ENCODE results near the gene MRPL24. TPM values are rescaled to one million over a fixed set of nuclear protein-coding genes. Genes with fewer than 3 reads are reported as not detected.

MRPL24 gene
- total and polyA plus RNA-seq, 2 of the 8 experiments (the other 6 are each of a cell fraction or from before 2014, with no cell fraction given) = 29.7 to 35.2 TPM

GRCh38 chr1:156708218-156708661 lies 32.6 kb downstream of the MRPL24 start:
- H3K9ac ChIP-seq (replicated peaks in 1 of 4; ENCODE audit: extremely low read depth in 1 of 4, low read depth in 3 of 4, low read length in 3 of 4) = 0 out of 7 replicates have a peak overlapping the region, but pooled peaks of 2 of the 4 experiments have one; percentile 25 to 46
- no peaks in the 10 kb centered on the region for H3K79me1 ChIP-seq (ENCODE audit: low read depth, low read length)
- H3K27me3 ChIP-seq (replicated peaks in 1 of 4; ENCODE audit: control insufficient read depth in 3 of 4, extremely low read depth in 1 of 4, insufficient read depth in 3 of 4, low read length in 3 of 4) = peaks cover 0 to 19% (median 8%) of the 10 kb centered on the region in 4 experiments; a peak in 4 of 7 replicates
- no peak overlapping the region for H2AK5ac ChIP-seq (ENCODE audit: low read depth, low read length)
- peak overlapping the region; percentile 91; the same call in 1 of the 2 replicates for H4K8ac ChIP-seq (ENCODE audit: extremely low read depth, insufficient read depth, low read length)
- H3K4me2 ChIP-seq (ENCODE audit: insufficient read depth in 1 of 2, low read depth in 2 of 2, low read length in 2 of 2) = peak overlapping the region; percentile 77 to 94
- peaks cover 27 to 64% (median 46%) of the 10 kb centered on the region in 4 experiments for H3K4me1 ChIP-seq (replicated peaks in 1 of 4; ENCODE audit: control insufficient read depth in 3 of 4, insufficient read depth in 4 of 4, low read length in 3 of 4)
- peaks cover 7 to 18% of the 10 kb centered on the region in 2 experiments; a peak in 2 of 4 replicates for H3K79me2 ChIP-seq (ENCODE audit: control insufficient read depth in 1 of 2, insufficient read depth in 2 of 2, low read length in 2 of 2)
- H3K23ac ChIP-seq (ENCODE audit: insufficient read length) = no peak overlapping the region
- no peaks in the 10 kb centered on the region for H3K36me3 ChIP-seq (ENCODE audit: control insufficient read depth in 2 of 4, insufficient read depth in 4 of 4, low read length in 3 of 4)
- peaks cover under 1 to 7% of the 10 kb centered on the region in 2 experiments for H4K20me1 ChIP-seq (replicated peaks in 1 of 2; ENCODE audit: control insufficient read depth in 1 of 2, insufficient read depth in 2 of 2, low read length in 2 of 2)
- no peaks in the 10 kb centered on the region for H3K9me3 ChIP-seq (ENCODE audit: insufficient read depth in 2 of 2, low read depth in 1 of 2, low read length in 1 of 2)
- H3K56ac ChIP-seq (replicated peaks; ENCODE audit: insufficient read length, low read depth, low read length) = peak overlapping the region; percentile 32
- no peak overlapping the region for H3K14ac ChIP-seq (ENCODE audit: insufficient read length)
- ChIA-PET CTCF (ENCODE audit: partially characterized antibody) (interaction anchor here (0.8 to 66.0 kb wide), 9 partner anchors 3 to 182 kb away, joined by 3 to 4284 read pairs (median 18); partner anchors contain the start of genes CRABP2, INSRR, ISG20L2 and METTL25B), POLR2A (ENCODE audit: partially characterized antibody) (interaction anchor here (0.9 to 16.9 kb wide), 15 partner anchors 8 to 216 kb away, joined by 3 to 530 read pairs (median 7); partner anchors contain the start of genes HDGF, ISG20L2, METTL25B and MRPL24)
- H2AFZ ChIP-seq (ENCODE audit: low read length) = no peak overlapping the region
- peak overlapping the region; percentile 94 for H4K91ac ChIP-seq (replicated peaks; ENCODE audit: insufficient read length, low read length)
- peak overlapping the region; percentile 77 for H2BK120ac ChIP-seq (replicated peaks; ENCODE audit: low read depth, low read length)
- H2BK5ac ChIP-seq (ENCODE audit: low read depth, low read length) = peak overlapping the region; percentile 99; the same call in 1 of the 2 replicates
- 8% methylated on average over 4 of the region's 4 CpGs; no CpG with 5 or more reads in 1 of the 2 experiments for WGBS, 2 experiments (ENCODE audit: extremely low coverage in 1 of 2, insufficient coverage in 1 of 2, insufficient read length in 1 of 2, insufficient replicate concordance in 2 of 2, low coverage in 1 of 2, low lambda C conversion rate in 2 of 2, missing lambda C conversion rate in 1 of 2)
- peak overlapping the region; percentile 57; the same call in 1 of the 2 replicates for H3K27ac ChIP-seq (ENCODE audit: low read depth, low read length)
- H3K4me3 ChIP-seq (ENCODE audit: extremely low read depth in 1 of 4, insufficient read depth in 2 of 4, low read depth in 3 of 4, low read length in 4 of 4) = peak overlapping the region in 3 of 4 experiments; percentile 21 to 80 (median 30); a peak in 6 of 8 replicates
- DNase-seq (ENCODE audit: low read depth in 1 of 2, low spot score in 2 of 2) = peak in 1 of 2 experiments; percentile 76
- H3K18ac ChIP-seq (ENCODE audit: extremely low read depth, low read length) = peak overlapping the region; percentile 98
- FAIRE-seq = peak; percentile 90
- peak overlapping the region; percentile 63; the same call in 1 of the 2 replicates for H2BK20ac ChIP-seq (ENCODE audit: low read length)
- H3K4ac ChIP-seq (replicated peaks; ENCODE audit: insufficient read length, low read depth, low read length) = peak overlapping the region; percentile 98
- H4K5ac ChIP-seq (ENCODE audit: insufficient read length, low read depth, low read length) = peak overlapping the region; percentile 82
- peak overlapping the region; percentile 99 for H2BK12ac ChIP-seq (ENCODE audit: low read depth, low read length)
- peaks cover 31% of the 10 kb centered on the region; the same call in 1 of the 2 replicates for H3K23me2 ChIP-seq (ENCODE audit: low read depth, low read length)
- H2BK15ac ChIP-seq (ENCODE audit: low read length) = no peak overlapping the region
- TF ChIP-seq RAD21 (IDR thresholded peaks at IDR 0.05 in 1 of 2, conservative IDR thresholded peaks at IDR 0.05 in 1 of 2; ENCODE audit: low read depth in 2 of 2, low read length in 2 of 2) (no peak), EGR1 (IDR thresholded peaks at IDR 0.05; ENCODE audit: borderline replicate concordance, low read depth, low read length) (peak; percentile 88), ASH2L (IDR thresholded peaks at IDR 0.05; ENCODE audit: low read length) (peak; percentile 70), KDM1A (IDR thresholded peaks at IDR 0.05; ENCODE audit: borderline replicate concordance, low read length) (peak; percentile 64; the same call in 1 of the 2 replicates), SIX5 (IDR thresholded peaks at IDR 0.05; ENCODE audit: low read depth, low read length) (no peak), JUN (IDR thresholded peaks at IDR 0.05; ENCODE audit: low read depth, low read length) (peak; percentile 62; the same call in 1 of the 2 replicates), BRCA1 (IDR thresholded peaks at IDR 0.05; ENCODE audit: low read depth, low read length) (no peak), NANOG (IDR thresholded peaks at IDR 0.05; ENCODE audit: insufficient read depth, low read depth, low read length, poor library complexity, severe bottlenecking) (no peak), PHF8 (conservative IDR thresholded peaks at IDR 0.05; ENCODE audit: low read depth, low read length) (no peak), RXRA (IDR thresholded peaks at IDR 0.05; ENCODE audit: insufficient read depth, low read depth, low read length) (no peak), FOSL1 (IDR thresholded peaks at IDR 0.05; ENCODE audit: insufficient read depth, low read depth, low read length) (peak; percentile 82), TAF7 (optimal IDR thresholded peaks at IDR 0.05; ENCODE audit: borderline replicate concordance, low read depth, low read length) (no peak)

Data from H1 (cell line).